DMS114 treated with DMSO at 0.1 percent for 48 hours (cell line): ENCODE results near the gene CLPSL1.

Experiments
- DNase-seq: peaks from one replicate; lab custom pipeline; 2025; ENCODE audit not compliant: unreplicated experiment; lab: John Stamatoyannopoulos, UW

The CLPSL1 gene

GRCh38 chr6:35757456-35758123, 23.2 kb upstream of the CLPSL1 start:
- DNase-seq, result peak; percentile 38

DNA sequence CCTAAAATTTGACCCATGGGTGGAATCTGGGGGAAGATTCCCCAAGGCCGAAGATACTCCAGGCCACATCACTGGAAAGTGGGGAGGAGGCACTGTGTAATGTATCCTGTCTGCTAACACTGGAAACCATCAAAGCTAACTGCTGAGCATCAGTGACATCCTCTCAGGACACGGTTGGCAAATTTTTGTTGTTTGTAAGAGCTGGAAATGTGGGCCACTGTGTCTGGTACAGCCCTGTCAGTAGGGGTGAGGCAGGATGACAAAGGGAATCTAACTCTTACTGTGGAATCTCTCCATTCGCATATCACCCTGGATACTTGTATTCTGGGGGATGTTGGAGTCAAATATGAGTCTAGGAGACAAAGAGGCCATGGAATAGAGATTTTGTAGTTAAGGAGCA, 21.4 kb upstream of the CLPSL1 start:
- no peak for DNase-seq

- DNase-seq, result no peak
Measured at GRCh38 chr6:35765739-35766138, 15.1 kb upstream of the CLPSL1 start.

DNA sequence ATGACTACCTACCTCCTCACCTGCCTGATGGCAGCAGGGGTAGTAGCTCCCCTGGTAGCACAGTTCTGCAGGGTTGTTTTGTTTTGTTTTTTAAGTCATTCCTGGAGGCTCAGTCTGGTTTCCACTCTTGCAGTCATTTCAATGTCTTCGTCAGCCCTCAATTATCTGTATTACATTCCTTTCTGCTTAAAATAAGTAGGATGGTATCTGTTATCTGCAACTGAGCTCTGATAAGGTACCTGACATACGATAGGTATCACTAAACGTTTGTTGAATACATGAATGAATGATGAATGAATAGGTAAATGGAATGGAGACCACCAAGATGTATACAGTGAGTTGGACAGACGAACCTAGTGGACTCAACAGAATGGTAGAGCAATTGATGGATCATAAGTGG, 11.6 kb upstream of the CLPSL1 start:
- no peak for DNase-seq

GRCh38 chr6:35771343-35771627, 9.5 kb upstream of the CLPSL1 start:
- no peak for DNase-seq

GRCh38 chr6:35774116-35774794, 6.6 kb upstream of the CLPSL1 start:
- no peak for DNase-seq

- DNase-seq, result no peak
Measured at GRCh38 chr6:35775031-35775430, 5.8 kb upstream of the CLPSL1 start.

DNA sequence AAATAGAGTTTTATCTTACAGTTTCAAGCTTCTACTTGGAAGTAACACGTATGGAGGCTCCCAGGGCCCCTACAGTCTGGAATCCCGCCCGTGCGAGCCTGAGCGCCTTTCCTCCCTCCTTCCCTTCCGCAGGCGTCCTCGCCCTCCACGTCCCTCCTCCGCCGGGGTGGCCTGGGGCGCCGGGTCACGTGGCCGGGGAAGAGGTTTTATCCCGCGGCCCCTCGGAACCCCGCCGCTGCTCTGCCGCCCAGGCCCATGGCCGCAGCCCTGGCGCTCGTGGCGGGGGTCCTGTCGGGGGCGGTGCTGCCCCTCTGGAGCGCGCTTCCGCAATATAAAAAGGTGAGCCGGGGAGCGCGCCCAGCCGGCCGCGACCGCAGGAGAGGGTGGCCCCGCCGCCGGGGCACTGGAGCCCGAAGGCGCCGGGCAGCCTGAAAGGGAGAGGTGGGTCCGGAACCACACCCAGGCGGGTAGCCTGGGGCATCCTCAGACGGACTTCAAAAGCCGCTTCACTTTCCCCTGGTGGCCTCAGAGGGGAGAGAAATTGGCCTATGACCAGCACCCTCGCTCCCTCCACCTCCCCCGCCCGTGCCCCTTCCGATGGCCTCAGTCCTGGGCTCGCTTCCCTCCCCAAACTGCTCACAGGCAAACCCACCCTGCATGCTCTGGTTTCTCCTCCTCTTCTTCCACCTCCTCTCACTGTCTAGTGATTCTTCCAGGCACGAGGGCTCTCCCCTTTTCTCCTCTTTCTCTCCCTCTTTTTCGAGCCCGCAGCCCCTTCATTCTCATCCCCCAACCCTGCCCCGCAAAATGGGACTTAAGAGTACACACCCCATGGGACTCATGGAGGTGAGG, 4.2 kb upstream of the CLPSL1 start, which contains the start of gene CLPSL2:
Gene CLPSL2 (plus strand): TSS at position 235 of the 852 bp plus-strand sequence. CDS start 21 bp downstream, at position 256.
- DNase-seq, result no peak

DNA sequence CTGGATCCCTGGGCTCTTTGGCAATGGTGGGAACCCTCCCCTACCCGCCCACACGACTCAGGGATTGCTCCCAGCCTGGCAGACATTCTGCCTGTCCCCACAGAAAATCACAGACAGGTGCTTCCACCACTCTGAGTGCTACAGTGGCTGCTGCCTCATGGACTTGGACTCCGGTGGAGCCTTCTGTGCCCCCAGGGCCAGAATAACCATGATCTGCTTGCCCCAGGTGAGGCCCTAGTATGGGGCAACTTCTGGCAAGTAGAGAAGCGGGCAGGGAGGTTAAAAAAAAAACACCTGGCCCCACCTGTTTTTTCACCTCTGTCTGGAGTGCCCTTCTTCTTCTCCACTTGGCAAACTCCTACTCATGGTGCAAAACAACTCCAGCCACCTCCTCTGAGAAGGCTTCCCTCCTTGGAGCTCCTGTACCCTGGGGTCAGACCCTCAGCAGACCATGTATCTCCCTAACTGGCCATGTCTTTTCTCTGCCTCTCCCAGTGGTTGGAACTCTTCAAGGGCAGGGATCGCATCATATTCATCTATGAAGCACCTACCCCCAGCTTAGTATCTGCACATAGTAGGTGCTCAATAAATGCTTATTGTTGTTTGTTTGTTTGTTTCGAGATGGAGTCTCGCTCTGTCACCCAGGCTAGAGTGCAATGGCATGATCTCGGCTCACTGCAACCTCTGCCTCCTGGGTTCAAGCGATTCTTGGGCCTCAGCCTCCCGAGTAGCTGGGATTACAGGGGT, 3.3 kb upstream of the CLPSL1 start:
- no peak for DNase-seq

DNA sequence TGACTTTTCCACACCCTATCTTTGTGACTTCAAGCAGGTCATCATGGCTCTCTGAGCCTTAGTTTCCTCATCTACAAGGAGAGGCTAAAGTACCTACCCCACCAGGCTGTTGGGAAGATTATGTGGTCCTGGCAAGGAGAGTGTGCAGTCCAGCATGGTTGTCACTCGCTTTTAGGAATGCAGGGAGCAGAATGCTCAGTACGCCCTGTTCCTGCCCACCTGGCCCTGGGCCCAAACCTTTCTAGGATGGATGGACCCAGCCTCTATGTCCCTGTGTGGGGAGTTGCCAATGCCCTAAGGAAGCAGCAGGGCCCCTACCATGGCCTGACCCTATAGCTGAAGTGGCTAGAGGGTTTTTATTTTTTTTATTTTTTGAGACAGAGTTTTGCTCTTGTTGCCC, 2.4 kb upstream of the CLPSL1 start:
- DNase-seq, result no peak

DNA sequence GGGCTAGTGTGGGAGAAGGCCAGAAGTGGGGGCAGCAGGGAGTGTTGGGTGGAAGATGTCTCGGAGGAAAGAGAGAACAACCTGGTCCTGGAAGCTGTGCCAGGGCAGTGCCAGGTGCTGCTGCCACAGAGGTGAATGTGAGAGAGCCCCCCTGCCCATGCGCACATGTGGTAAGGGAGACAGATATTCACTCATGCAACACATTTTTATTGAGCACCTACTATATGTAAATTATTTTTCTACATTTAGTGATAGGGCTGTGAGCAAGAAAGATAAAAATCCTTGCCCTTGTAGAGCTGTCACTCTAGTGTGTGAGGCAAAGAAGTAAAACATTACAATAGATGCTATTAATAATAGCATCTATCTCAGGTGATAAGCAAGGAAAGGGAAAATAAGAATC, 471 bp downstream of the CLPSL1 start:
- DNase-seq, result no peak

- DNase-seq, result no peak
Measured at GRCh38 chr6:35782424-35782823, 1.6 kb downstream of the CLPSL1 start.

DNA sequence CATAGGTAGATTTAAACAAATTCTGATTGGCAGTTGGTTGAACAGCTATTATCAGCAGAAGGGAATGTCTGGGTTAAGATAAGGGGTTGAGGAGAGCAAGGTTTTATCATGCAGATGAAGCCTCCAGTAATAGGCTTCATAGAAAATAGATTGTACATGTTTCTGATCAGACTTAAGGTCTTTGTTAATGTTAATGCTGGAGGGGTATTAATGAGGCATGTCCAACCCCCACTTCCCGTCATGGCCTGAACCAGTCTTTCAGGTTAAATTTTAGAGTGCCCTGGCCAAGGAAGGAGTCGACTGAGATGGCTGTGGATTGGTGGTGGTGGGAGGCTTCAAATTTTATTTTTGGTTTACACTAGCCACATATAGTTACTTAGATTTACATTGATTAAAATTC, 3.4 kb downstream of the CLPSL1 start:
- no peak for DNase-seq

DNA sequence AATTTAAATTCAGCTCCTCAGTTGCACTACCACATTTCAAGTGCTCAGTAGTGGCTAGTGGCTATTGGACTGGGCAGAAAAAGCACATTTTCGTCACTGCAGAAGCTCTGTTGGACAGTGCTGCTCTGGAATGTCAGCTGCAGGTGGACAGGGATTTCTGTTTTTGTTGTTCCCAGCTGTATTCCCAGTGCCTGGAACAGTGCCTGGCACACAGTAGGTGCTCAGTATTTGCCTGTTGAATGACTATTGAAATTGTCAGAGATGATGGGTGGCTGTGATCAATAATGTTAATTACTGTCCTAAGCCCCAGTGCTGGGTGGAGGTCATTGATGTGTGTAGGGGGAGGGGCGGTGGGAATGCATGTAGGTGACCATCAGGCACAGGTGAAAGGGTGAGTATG, 5.5 kb downstream of the CLPSL1 start:
- no peak for DNase-seq

DNA sequence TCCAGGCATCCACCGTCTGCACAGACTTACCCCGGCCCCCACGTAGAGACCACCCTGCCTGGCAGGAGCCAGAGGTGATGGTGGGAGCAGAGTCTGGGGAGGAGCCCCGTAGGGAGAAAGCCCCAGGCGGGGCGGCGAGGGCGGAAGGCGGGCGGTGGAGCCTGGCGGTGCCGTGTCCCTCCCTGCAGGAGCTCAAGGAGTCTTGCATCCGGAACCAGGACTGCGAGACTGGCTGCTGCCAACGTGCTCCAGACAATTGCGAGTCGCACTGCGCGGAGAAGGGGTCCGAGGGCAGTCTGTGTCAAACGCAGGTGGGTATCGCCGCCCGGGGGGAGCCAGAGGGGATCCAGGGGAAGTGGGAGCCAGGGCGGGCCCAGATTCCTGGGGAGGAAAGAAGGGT, 6.0 kb downstream of the CLPSL1 start:
- DNase-seq, result no peak

- no peak for DNase-seq
Measured at GRCh38 chr6:35787266-35788218, 6.7 kb downstream of the CLPSL1 start.

DNA sequence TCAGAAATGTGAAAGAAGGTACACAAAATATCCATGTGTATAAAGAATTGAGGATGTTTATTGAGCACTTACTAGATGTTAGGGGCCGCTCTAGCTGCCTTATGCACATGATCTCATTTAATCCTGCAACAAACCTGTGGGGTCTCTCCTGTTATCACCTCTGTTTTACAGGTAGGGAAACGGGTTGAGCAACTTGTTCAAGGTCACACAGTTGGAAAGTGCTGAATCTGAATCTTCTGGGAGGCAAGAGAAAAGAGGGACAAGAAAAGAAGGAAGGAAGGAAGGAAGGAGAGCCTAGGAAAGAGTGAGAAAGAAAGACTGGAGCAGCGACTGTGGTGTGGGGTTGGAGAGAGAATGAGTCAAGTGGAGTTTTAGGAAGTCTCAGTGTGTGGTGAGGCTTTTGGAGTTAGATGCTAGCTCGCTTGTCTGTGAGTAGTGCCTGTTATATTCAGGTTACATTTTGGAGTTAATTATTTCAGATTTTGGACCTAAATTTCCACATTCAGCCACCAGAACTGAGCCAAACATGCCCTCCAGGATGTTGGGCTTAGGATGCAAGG, 7.7 kb downstream of the CLPSL1 start:
- no peak for DNase-seq

DNA sequence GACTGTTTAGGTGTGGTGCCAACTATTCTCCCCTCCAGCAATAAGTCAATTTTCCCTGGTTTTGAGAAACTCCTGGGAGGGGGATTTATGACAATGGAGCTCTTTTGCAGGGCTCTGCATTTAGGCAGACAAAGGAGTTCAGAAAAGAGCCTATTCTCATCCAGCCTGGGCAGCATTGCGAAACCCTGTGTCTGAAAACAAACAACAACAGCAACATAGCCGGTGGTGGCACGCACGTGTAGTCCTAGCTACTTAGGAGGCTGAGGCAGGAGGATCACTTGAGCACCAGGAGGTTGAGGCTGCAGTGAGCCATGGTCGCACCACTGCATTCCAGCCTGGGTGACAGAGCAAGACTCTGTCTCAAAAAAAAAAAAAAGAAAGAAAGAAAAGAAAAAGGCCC, 9.9 kb downstream of the CLPSL1 start:
- DNase-seq, result no peak

- DNase-seq, result no peak
Measured at GRCh38 chr6:35794536-35795452, 14.0 kb downstream of the CLPSL1 start.
